SU-DHL-6 (cell line): ENCODE data around the gene MROH2A.

Source experiments
- H2AFZ ChIP-seq: fragments of 200-600 bp; sonication (generic); 2 replicates; pipeline ENCODE4 v1.6.1; 2014; ENCODE audit warnings: low read depth, mild to moderate bottlenecking, moderate library complexity, mixed read lengths, antibody characterized with exemption, low read length; ENCODE audit not compliant: severe bottlenecking
- H3F3A ChIP-seq: fragments of 200-600 bp; shearing (Covaris generic); 2 replicates; pipeline ENCODE4 v1.6.0; 2016; ENCODE audit warnings: antibody characterized with exemption, mild to moderate bottlenecking; ENCODE audit not compliant: insufficient read depth
- H3K27ac ChIP-seq: fragments of 200-600 bp; sonication (generic); 2 replicates; pipeline ENCODE4 v1.5.1; 2016; ENCODE audit warnings: low read depth, mild to moderate bottlenecking, low read length, moderate library complexity, mixed read lengths
- H3K27me3 ChIP-seq: fragments of 200-600 bp; sonication (generic), shearing (Covaris generic); 2 replicates; pipeline ENCODE4 v1.6.0; 2014; ENCODE audit warnings: mild to moderate bottlenecking, low read length
- H3K36me3 ChIP-seq: fragments of 200-600 bp; sonication (generic); 2 replicates; pipeline ENCODE4 v1.6.1; 2014; ENCODE audit warnings: mild to moderate bottlenecking, low read length, mixed read lengths
- H3K4me2 ChIP-seq: fragments of 300-600, 200-600 bp; shearing (Covaris generic), sonication (generic); 2 replicates; pipeline ENCODE4 v1.6.0; 2014; ENCODE audit warnings: low read length, low read depth, mild to moderate bottlenecking; ENCODE audit not compliant: poor library complexity, severe bottlenecking
- H3K4me3 ChIP-seq: fragments of 200-600 bp; sonication (generic); 2 replicates; pipeline ENCODE4 v1.5.1; 2014; ENCODE audit warnings: antibody characterized with exemption, low read length, mild to moderate bottlenecking, mixed read lengths; ENCODE audit not compliant: insufficient read depth, poor library complexity, severe bottlenecking
- H3K79me2 ChIP-seq: fragments of 200-600 bp; sonication (generic); 2 replicates; pipeline ENCODE4 v1.6.1; 2014; ENCODE audit warnings: mild to moderate bottlenecking, low read length, moderate library complexity; ENCODE audit not compliant: insufficient read depth
- H3K9ac ChIP-seq: fragments of 200-600 bp; sonication (generic); 2 replicates; pipeline ENCODE4 v1.7.0; 2014; ENCODE audit warnings: mild to moderate bottlenecking, low read length
- H3K9me2 ChIP-seq: fragments of 200-600 bp; sonication (generic); replicated peaks from 2 replicates; pipeline ENCODE4 v1.6.1; 2014; ENCODE audit warnings: low read length; ENCODE audit not compliant: insufficient read depth
- H3K9me3 ChIP-seq: fragments of 200-600 bp; sonication (generic); 2 replicates; pipeline ENCODE4 v1.6.1; 2014; ENCODE audit warnings: low read length, mixed read lengths; ENCODE audit not compliant: insufficient read depth
- H4K20me1 ChIP-seq: fragments of 200-600 bp; sonication (generic); 2 replicates; pipeline ENCODE4 v1.6.1; 2014; ENCODE audit warnings: low read depth, mild to moderate bottlenecking, antibody characterized with exemption, low read length, moderate library complexity, mixed read lengths
- CTCF ChIP-seq: fragments of 200-600 bp; sonication (generic); IDR thresholded peaks from one replicate; pipeline ENCODE4 v1.5.1; 2017; ENCODE audit warnings: antibody characterized with exemption, mild to moderate bottlenecking, low read length, moderate library complexity; ENCODE audit not compliant: insufficient read depth, poor library complexity, severe bottlenecking
- EZH2phosphoT487 ChIP-seq: fragments of 200-600 bp; sonication (generic), shearing (Covaris generic); conservative IDR thresholded peaks from 2 replicates; pipeline ENCODE4 v1.6.1; 2018; ENCODE audit warnings: mild to moderate bottlenecking, antibody characterized with exemption, low read length, moderate library complexity, mixed read lengths

MROH2A gene

GRCh38 chr2:233792720-233793119 lies 14.6 kb downstream of the MROH2A start:
- no peaks in the 10 kb centered on the region for H4K20me1 ChIP-seq
- H3K9me2 ChIP-seq: no peaks in the 10 kb centered on the region
- no peaks in the 10 kb centered on the region for H3K27me3 ChIP-seq
- no peaks in the 10 kb centered on the region for H3K36me3 ChIP-seq
- H3F3A ChIP-seq: no peaks in the 10 kb centered on the region
- H3K4me3 ChIP-seq: no peak overlapping the region
- no peak overlapping the region for H3K4me2 ChIP-seq
- H2AFZ ChIP-seq: no peak overlapping the region
- no peak overlapping the region for H3K27ac ChIP-seq
- no peaks in the 10 kb centered on the region for H3K9me3 ChIP-seq
- no peak for TF ChIP-seq EZH2phosphoT487
- TF ChIP-seq CTCF: no peak
- no peak overlapping the region for H3K9ac ChIP-seq
- no peaks in the 10 kb centered on the region for H3K79me2 ChIP-seq

- Histone ChIP-seq H3K27me3 (no peaks in the 10 kb centered on the region), H3K9me3 (no peaks in the 10 kb centered on the region), H3K4me2 (no peak overlapping the region), H3K79me2 (no peaks in the 10 kb centered on the region), H3K27ac (no peak overlapping the region), H3F3A (no peaks in the 10 kb centered on the region), H3K36me3 (no peaks in the 10 kb centered on the region), H3K4me3 (no peak overlapping the region), H2AFZ (no peak overlapping the region), H3K9me2 (no peaks in the 10 kb centered on the region), H3K9ac (no peak overlapping the region), H4K20me1 (no peaks in the 10 kb centered on the region)
- TF ChIP-seq EZH2phosphoT487 (no peak), CTCF (no peak)
Measured at GRCh38 chr2:233793465-233794127, 15.5 kb downstream of the MROH2A start.

GRCh38 chr2:233794128-233794658 lies 16.1 kb downstream of the MROH2A start:
- no peak overlapping the region for H3K4me2 ChIP-seq
- H3F3A ChIP-seq: no peaks in the 10 kb centered on the region
- H3K9me3 ChIP-seq: no peaks in the 10 kb centered on the region
- no peaks in the 10 kb centered on the region for H3K9me2 ChIP-seq
- H4K20me1 ChIP-seq: no peaks in the 10 kb centered on the region
- TF ChIP-seq EZH2phosphoT487 (no peak), CTCF (no peak)
- no peak overlapping the region for H3K4me3 ChIP-seq
- H3K27ac ChIP-seq: no peak overlapping the region
- H3K9ac ChIP-seq: no peak overlapping the region
- no peaks in the 10 kb centered on the region for H3K79me2 ChIP-seq
- H3K36me3 ChIP-seq: no peaks in the 10 kb centered on the region
- no peaks in the 10 kb centered on the region for H3K27me3 ChIP-seq
- H2AFZ ChIP-seq: no peak overlapping the region
